ENCODE measurements around the gene APP.

APP gene

GRCh38 chr21:26115899-26116298 is 54.7 kb downstream of the APP start:
- no peaks in the 10 kb centered on the region for H3K9me3 ChIP-seq (ENCODE audit: insufficient read depth, low read depth, low read length)
- H3K4me1 ChIP-seq (ENCODE audit: insufficient read depth, low read length, poor library complexity, severe bottlenecking), result no peaks in the 10 kb centered on the region
- H3F3A ChIP-seq (ENCODE audit: low read depth), result no peaks in the 10 kb centered on the region
- no peak overlapping the region for H3K4me2 ChIP-seq (ENCODE audit: low read depth, low read length, poor library complexity, severe bottlenecking)
- no peak overlapping the region for H2AFZ ChIP-seq (ENCODE audit: low read length)
- H3K36me3 ChIP-seq (ENCODE audit: insufficient read depth, low read length), result no peaks in the 10 kb centered on the region
- H3K4me3 ChIP-seq (ENCODE audit: low read length, poor library complexity, severe bottlenecking), result no peak overlapping the region
- no peaks in the 10 kb centered on the region for H3K79me2 ChIP-seq (ENCODE audit: insufficient read depth, low read length)
- H3K9me2 ChIP-seq (replicated peaks; ENCODE audit: low read depth, low read length), result no peaks in the 10 kb centered on the region
- H4K20me1 ChIP-seq (ENCODE audit: insufficient read depth, low read length, poor library complexity, severe bottlenecking), result no peaks in the 10 kb centered on the region
- no peak overlapping the region for H3K9ac ChIP-seq (ENCODE audit: low read depth, low read length, poor library complexity, severe bottlenecking)
- TF ChIP-seq, protein P1, sequence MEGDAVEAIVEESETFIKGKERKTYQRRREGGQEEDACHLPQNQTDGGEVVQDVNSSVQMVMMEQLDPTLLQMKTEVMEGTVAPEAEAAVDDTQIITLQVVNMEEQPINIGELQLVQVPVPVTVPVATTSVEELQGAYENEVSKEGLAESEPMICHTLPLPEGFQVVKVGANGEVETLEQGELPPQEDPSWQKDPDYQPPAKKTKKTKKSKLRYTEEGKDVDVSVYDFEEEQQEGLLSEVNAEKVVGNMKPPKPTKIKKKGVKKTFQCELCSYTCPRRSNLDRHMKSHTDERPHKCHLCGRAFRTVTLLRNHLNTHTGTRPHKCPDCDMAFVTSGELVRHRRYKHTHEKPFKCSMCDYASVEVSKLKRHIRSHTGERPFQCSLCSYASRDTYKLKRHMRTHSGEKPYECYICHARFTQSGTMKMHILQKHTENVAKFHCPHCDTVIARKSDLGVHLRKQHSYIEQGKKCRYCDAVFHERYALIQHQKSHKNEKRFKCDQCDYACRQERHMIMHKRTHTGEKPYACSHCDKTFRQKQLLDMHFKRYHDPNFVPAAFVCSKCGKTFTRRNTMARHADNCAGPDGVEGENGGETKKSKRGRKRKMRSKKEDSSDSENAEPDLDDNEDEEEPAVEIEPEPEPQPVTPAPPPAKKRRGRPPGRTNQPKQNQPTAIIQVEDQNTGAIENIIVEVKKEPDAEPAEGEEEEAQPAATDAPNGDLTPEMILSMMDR (conservative IDR thresholded peaks at IDR 0.05; ENCODE audit: low read length), result no peak
- H3K27me3 ChIP-seq (ENCODE audit: insufficient read depth, low read length, poor library complexity, severe bottlenecking), result no peaks in the 10 kb centered on the region

- no peak overlapping the region for H3K4me2 ChIP-seq (ENCODE audit: low read depth, low read length, poor library complexity, severe bottlenecking)
- no peaks in the 10 kb centered on the region for H3K9me2 ChIP-seq (replicated peaks; ENCODE audit: low read depth, low read length)
- H4K20me1 ChIP-seq (ENCODE audit: insufficient read depth, low read length, poor library complexity, severe bottlenecking), result no peaks in the 10 kb centered on the region
- H3K4me3 ChIP-seq (ENCODE audit: low read length, poor library complexity, severe bottlenecking), result no peak overlapping the region
- no peak for TF ChIP-seq EZH2phosphoT487 (IDR thresholded peaks at IDR 0.05; ENCODE audit: borderline replicate concordance)
- TF ChIP-seq, protein P1 (conservative IDR thresholded peaks at IDR 0.05; ENCODE audit: low read length), result no peak
- no peak overlapping the region for H3K9ac ChIP-seq (ENCODE audit: low read depth, low read length, poor library complexity, severe bottlenecking)
- no peaks in the 10 kb centered on the region for H3K36me3 ChIP-seq (ENCODE audit: insufficient read depth, low read length)
- no peaks in the 10 kb centered on the region for H3K9me3 ChIP-seq (ENCODE audit: insufficient read depth, low read depth, low read length)
- H3K27me3 ChIP-seq (ENCODE audit: insufficient read depth, low read length, poor library complexity, severe bottlenecking), result no peaks in the 10 kb centered on the region
- H3K79me2 ChIP-seq (ENCODE audit: insufficient read depth, low read length), result no peaks in the 10 kb centered on the region
- no peak overlapping the region for H2AFZ ChIP-seq (ENCODE audit: low read length)
- no peaks in the 10 kb centered on the region for H3K4me1 ChIP-seq (ENCODE audit: insufficient read depth, low read length, poor library complexity, severe bottlenecking)
- H3F3A ChIP-seq (ENCODE audit: low read depth), result no peaks in the 10 kb centered on the region
Measured at GRCh38 chr21:26115305-26115704, 55.3 kb downstream of the APP start.

GRCh38 chr21:26112975-26113374 is 57.6 kb downstream of the APP start:
- H4K20me1 ChIP-seq (ENCODE audit: insufficient read depth, low read length, poor library complexity, severe bottlenecking), result no peaks in the 10 kb centered on the region
- H3K4me2 ChIP-seq (ENCODE audit: low read depth, low read length, poor library complexity, severe bottlenecking), result no peak overlapping the region
- no peaks in the 10 kb centered on the region for H3K79me2 ChIP-seq (ENCODE audit: insufficient read depth, low read length)
- no peak overlapping the region for H3K4me3 ChIP-seq (ENCODE audit: low read length, poor library complexity, severe bottlenecking)
- H3K9me2 ChIP-seq (replicated peaks; ENCODE audit: low read depth, low read length), result no peaks in the 10 kb centered on the region
- no peaks in the 10 kb centered on the region for H3F3A ChIP-seq (ENCODE audit: low read depth)
- H2AFZ ChIP-seq (ENCODE audit: low read length), result no peak overlapping the region
- no peaks in the 10 kb centered on the region for H3K27me3 ChIP-seq (ENCODE audit: insufficient read depth, low read length, poor library complexity, severe bottlenecking)
- H3K9ac ChIP-seq (ENCODE audit: low read depth, low read length, poor library complexity, severe bottlenecking), result no peak overlapping the region
- H3K36me3 ChIP-seq (ENCODE audit: insufficient read depth, low read length), result no peaks in the 10 kb centered on the region
- no peaks in the 10 kb centered on the region for H3K4me1 ChIP-seq (ENCODE audit: insufficient read depth, low read length, poor library complexity, severe bottlenecking)
- H3K9me3 ChIP-seq (ENCODE audit: insufficient read depth, low read depth, low read length), result no peaks in the 10 kb centered on the region
- TF ChIP-seq, protein P1 (conservative IDR thresholded peaks at IDR 0.05; ENCODE audit: low read length), result no peak
- TF ChIP-seq EZH2phosphoT487 (IDR thresholded peaks at IDR 0.05; ENCODE audit: borderline replicate concordance), result no peak

Data from Loucy (cell line).